HUES64 (cell line): Measurements from ENCODE around the gene FXYD4.
A peak's percentile ranks its signal among the peaks of the same experiment; 100 is the strongest.

Experiments used
- H3K27ac ChIP-seq: 2 replicates; pipeline ENCODE4 v1.7.0; 2013; ENCODE audit warnings: low read depth, low read length, inconsistent platforms
- H3K27me3 ChIP-seq: 2 replicates; pipeline ENCODE4 v1.6.1; 2013; ENCODE audit warnings: mild to moderate bottlenecking, low read length; ENCODE audit not compliant: insufficient read depth
- H3K36me3 ChIP-seq: 2 replicates; pipeline ENCODE4 v1.6.1; 2013; ENCODE audit warnings: mild to moderate bottlenecking, low read length; ENCODE audit not compliant: insufficient read depth
- H3K4me1 ChIP-seq: 2 replicates; pipeline ENCODE4 v1.6.1; 2013; ENCODE audit warnings: mild to moderate bottlenecking, low read length, moderate library complexity; ENCODE audit not compliant: insufficient read depth
- H3K4me3 ChIP-seq: 2 replicates; pipeline ENCODE4 v1.5.1; 2013; ENCODE audit warnings: mild to moderate bottlenecking, low read length, moderate library complexity
- H3K9ac ChIP-seq: 2 replicates; pipeline ENCODE4 v1.6.1; 2013; ENCODE audit warnings: mild to moderate bottlenecking, low read depth, low read length
- H3K9me3 ChIP-seq: 2 replicates; pipeline ENCODE4 v1.6.1; 2013; ENCODE audit warnings: low read depth, low read length; ENCODE audit not compliant: insufficient read depth
- WGBS: fragments of 150-250, 120-280 bp; methylation state at CpG from one replicate; pipeline ENCODE4 v1.1.7; 2013; ENCODE audit warnings: missing lambda C conversion rate; 5-methylcytosine and 5-hydroxymethylcytosine counted together

Gene FXYD4

GRCh38 chr10:43344051-43344450 lies 27.4 kb upstream of the FXYD4 start:
- no peaks in the 10 kb centered on the region for H3K9me3 ChIP-seq
- 93% methylated on average over 8 of the region's 8 CpGs for WGBS
- no peaks in the 10 kb centered on the region for H3K36me3 ChIP-seq
- peaks cover 4% of the 10 kb centered on the region; the same call in 1 of the 2 replicates for H3K27me3 ChIP-seq
- H3K4me3 ChIP-seq, result no peak overlapping the region
- H3K4me1 ChIP-seq, result peaks cover 3% of the 10 kb centered on the region; the same call in 1 of the 2 replicates
- H3K27ac ChIP-seq, result no peak overlapping the region
- no peak overlapping the region for H3K9ac ChIP-seq

GRCh38 chr10:43347997-43348396 lies 23.4 kb upstream of the FXYD4 start:
- no peaks in the 10 kb centered on the region for H3K36me3 ChIP-seq
- WGBS, result 96% methylated on average over 4 of the region's 4 CpGs
- H3K4me3 ChIP-seq, result no peak overlapping the region
- H3K27ac ChIP-seq, result no peak overlapping the region
- no peaks in the 10 kb centered on the region for H3K9me3 ChIP-seq
- H3K9ac ChIP-seq, result no peak overlapping the region
- peaks cover 5% of the 10 kb centered on the region for H3K4me1 ChIP-seq
- H3K27me3 ChIP-seq, result no peaks in the 10 kb centered on the region

GRCh38 chr10:43348511-43349312 lies 22.7 kb upstream of the FXYD4 start:
- Histone ChIP-seq H3K4me1 (peaks cover 12% of the 10 kb centered on the region), H3K27ac (no peak overlapping the region), H3K9ac (no peak overlapping the region), H3K9me3 (no peaks in the 10 kb centered on the region), H3K27me3 (no peaks in the 10 kb centered on the region), H3K4me3 (no peak overlapping the region), H3K36me3 (no peaks in the 10 kb centered on the region)
- WGBS, result 51% methylated on average over 13 of the region's 13 CpGs

GRCh38 chr10:43350156-43350555 lies 21.3 kb upstream of the FXYD4 start:
- 89% methylated on average over 7 of the region's 7 CpGs for WGBS

GRCh38 chr10:43350686-43351085 lies 20.8 kb upstream of the FXYD4 start:
- Histone ChIP-seq H3K36me3 (no peaks in the 10 kb centered on the region), H3K27ac (no peak overlapping the region), H3K9ac (no peak overlapping the region), H3K4me3 (no peak overlapping the region), H3K27me3 (no peaks in the 10 kb centered on the region), H3K4me1 (peaks cover 25% of the 10 kb centered on the region), H3K9me3 (no peaks in the 10 kb centered on the region)
- WGBS, result 95% methylated on average over 34 of the region's 34 CpGs

More at GRCh38 chr10:43350156-43350555, 21.3 kb upstream of the FXYD4 start:
- no peaks in the 10 kb centered on the region for H3K27me3 ChIP-seq
- H3K36me3 ChIP-seq, result no peaks in the 10 kb centered on the region
- peaks cover 25% of the 10 kb centered on the region for H3K4me1 ChIP-seq
- no peak overlapping the region for H3K9ac ChIP-seq
- H3K27ac ChIP-seq, result no peak overlapping the region
- H3K9me3 ChIP-seq, result no peaks in the 10 kb centered on the region
- H3K4me3 ChIP-seq, result no peak overlapping the region

- 94% methylated on average over 14 of the region's 14 CpGs for WGBS
- Histone ChIP-seq H3K27ac (no peak overlapping the region), H3K9ac (no peak overlapping the region), H3K36me3 (no peaks in the 10 kb centered on the region), H3K4me1 (peaks cover 25% of the 10 kb centered on the region), H3K4me3 (no peak overlapping the region), H3K27me3 (no peaks in the 10 kb centered on the region), H3K9me3 (no peaks in the 10 kb centered on the region)
Measured at GRCh38 chr10:43351301-43351700, 20.1 kb upstream of the FXYD4 start.

- H3K27me3 ChIP-seq, result no peaks in the 10 kb centered on the region
- H3K9me3 ChIP-seq, result no peaks in the 10 kb centered on the region
- H3K9ac ChIP-seq, result no peak overlapping the region
- H3K4me1 ChIP-seq, result peaks cover 25% of the 10 kb centered on the region
- H3K4me3 ChIP-seq, result no peak overlapping the region
- 71% methylated on average over 7 of the region's 7 CpGs for WGBS
- H3K36me3 ChIP-seq, result no peaks in the 10 kb centered on the region
- no peak overlapping the region; the same call in 1 of the 2 replicates for H3K27ac ChIP-seq
Measured at GRCh38 chr10:43352951-43353350, 18.5 kb upstream of the FXYD4 start.

GRCh38 chr10:43353495-43354329 lies 17.7 kb upstream of the FXYD4 start:
- Histone ChIP-seq H3K36me3 (no peaks in the 10 kb centered on the region), H3K27ac (peak overlapping the region; percentile 5; the same call in 1 of the 2 replicates), H3K9ac (peak overlapping the region; percentile 42; the same call in 1 of the 2 replicates), H3K27me3 (no peaks in the 10 kb centered on the region), H3K4me1 (peaks cover 22% of the 10 kb centered on the region), H3K9me3 (no peaks in the 10 kb centered on the region), H3K4me3 (no peak overlapping the region)
- WGBS, result 65% methylated on average over 3 of the region's 3 CpGs

GRCh38 chr10:43354330-43354635 lies 17.2 kb upstream of the FXYD4 start:
- Histone ChIP-seq H3K36me3 (no peaks in the 10 kb centered on the region), H3K4me1 (peaks cover 22% of the 10 kb centered on the region), H3K9ac (no peak overlapping the region), H3K27ac (no peak overlapping the region), H3K4me3 (no peak overlapping the region), H3K9me3 (no peaks in the 10 kb centered on the region), H3K27me3 (no peaks in the 10 kb centered on the region)
- WGBS, result 71% methylated on average over 1 of the region's 2 CpGs

- H3K9ac ChIP-seq, result no peak overlapping the region
- H3K4me1 ChIP-seq, result peaks cover 22% of the 10 kb centered on the region
- H3K36me3 ChIP-seq, result no peaks in the 10 kb centered on the region
- no peaks in the 10 kb centered on the region for H3K9me3 ChIP-seq
- H3K27me3 ChIP-seq, result no peaks in the 10 kb centered on the region
- H3K27ac ChIP-seq, result peak overlapping the region; percentile 69; the same call in 1 of the 2 replicates
- H3K4me3 ChIP-seq, result no peak overlapping the region
- 3% methylated on average over 2 of the region's 2 CpGs for WGBS
Measured at GRCh38 chr10:43354879-43355380, 16.5 kb upstream of the FXYD4 start.

- no peaks in the 10 kb centered on the region for H3K9me3 ChIP-seq
- H3K27me3 ChIP-seq, result no peaks in the 10 kb centered on the region
- H3K9ac ChIP-seq, result no peak overlapping the region
- no peaks in the 10 kb centered on the region for H3K36me3 ChIP-seq
- no peak overlapping the region for H3K4me3 ChIP-seq
- WGBS, result 84% methylated on average over 4 of the region's 4 CpGs
- peaks cover 22% of the 10 kb centered on the region for H3K4me1 ChIP-seq
- H3K27ac ChIP-seq, result no peak overlapping the region
Measured at GRCh38 chr10:43355749-43356371, 15.6 kb upstream of the FXYD4 start.
